HG03045 (cell line): ENCODE results near the gene CAMK4.

Experiments
- ATAC-seq: cut with Tn5 transposase; IDR thresholded peaks from one replicate; pipeline ENCODE4 v1.9.1; 2021; ENCODE audit warnings: mild to moderate bottlenecking, moderate library complexity; ENCODE audit not compliant: unreplicated experiment

The CAMK4 gene

GRCh38 chr5:111415053-111415452, 190.9 kb downstream of the CAMK4 start:
- no peak for ATAC-seq

DNA sequence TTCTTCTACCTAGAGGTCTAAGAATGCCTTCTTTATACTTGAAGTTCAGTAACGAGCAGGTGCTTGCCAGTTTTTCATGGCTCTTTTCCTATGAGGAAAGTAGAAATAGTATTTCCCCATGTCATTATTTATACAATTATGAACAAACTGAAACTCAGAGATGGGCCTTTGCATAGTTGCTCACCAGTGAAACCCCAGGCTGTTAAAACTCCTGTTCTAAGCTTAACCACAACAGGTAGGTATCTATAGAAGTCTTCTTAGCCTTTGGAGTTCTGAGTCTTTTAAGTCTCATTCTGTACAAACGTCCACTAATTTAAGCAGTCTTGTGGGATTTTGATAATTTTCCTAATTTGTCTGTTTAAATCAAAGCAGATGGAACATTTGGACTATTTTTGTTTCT, 198.1 kb downstream of the CAMK4 start:
- ATAC-seq: no peak

DNA sequence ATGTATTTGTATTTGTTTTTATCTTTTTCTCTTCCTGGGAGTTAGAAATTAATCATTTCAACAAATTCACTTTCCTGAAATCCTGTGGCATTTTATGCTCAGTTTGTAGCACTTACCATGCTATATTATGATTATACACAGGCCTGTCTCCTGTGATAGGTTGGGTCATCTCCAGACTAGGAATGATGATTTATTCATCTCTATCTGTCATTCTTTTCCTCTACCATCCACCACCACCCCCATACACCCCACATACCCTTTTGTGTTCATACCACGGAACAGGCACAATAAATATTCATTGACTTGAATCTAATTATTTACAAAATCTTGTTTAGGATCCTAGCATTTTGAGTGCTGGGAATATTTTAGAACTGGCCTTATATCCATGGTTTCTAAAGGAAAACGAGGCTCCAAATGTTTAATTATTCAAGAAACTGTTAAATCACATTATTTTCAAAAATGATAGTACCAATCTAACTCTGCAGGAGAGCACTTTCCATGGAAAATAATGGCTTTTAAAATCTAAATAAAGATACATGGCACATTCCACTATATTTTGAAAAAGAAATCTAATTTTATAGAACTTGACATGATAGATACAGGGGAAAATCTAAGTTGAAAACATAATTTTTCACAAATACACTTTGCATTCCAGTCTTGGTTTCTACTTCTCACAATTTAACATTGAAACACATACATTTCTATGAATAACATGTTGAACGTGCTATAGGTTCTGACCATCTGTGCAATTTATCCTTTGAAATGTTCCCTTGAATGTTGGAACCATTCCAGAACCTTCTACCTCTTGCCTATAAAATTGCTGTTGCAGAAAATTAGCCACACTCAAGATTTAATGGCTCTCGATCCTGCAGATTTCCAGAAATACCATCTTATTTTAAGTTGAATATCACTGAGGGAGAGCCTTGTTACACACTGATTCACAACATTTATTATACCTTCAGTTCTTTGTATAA, 198.8 kb downstream of the CAMK4 start:
- no peak for ATAC-seq

GRCh38 chr5:111425205-111425604, 201.0 kb downstream of the CAMK4 start:
- ATAC-seq: no peak

- ATAC-seq: no peak
Observed at GRCh38 chr5:111427762-111428161, 203.6 kb downstream of the CAMK4 start.

DNA sequence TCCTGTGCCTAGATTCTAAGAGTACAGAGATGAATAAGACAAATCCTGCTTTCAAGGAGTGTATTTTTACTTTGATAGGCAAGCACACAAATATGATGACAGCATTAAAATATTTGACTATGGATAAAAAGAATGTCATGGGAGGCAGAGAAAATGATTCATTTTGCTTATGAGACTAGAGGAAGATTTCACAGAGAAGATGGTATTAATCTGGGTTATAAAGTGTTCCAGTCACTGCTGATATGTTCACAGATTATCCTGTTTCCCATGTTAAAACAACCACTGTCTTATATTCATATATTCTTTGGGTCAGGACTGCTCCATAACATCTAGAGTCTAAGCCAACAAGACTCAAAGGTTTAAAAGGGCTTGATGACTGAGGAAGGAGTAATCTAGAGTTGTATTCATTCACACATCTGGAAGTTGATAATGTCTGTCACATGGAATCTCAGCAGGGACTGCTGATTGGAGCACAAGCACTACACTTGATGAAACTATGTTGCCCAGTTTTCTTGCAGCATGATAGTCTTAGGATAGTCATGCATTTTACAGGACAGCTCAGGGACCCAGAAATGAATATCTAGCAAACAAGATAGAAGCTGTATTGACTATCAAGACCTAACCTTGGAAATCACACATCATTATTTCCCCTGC, 208.8 kb downstream of the CAMK4 start:
- no peak for ATAC-seq

GRCh38 chr5:111434800-111435199, 210.6 kb downstream of the CAMK4 start:
- no peak for ATAC-seq

DNA sequence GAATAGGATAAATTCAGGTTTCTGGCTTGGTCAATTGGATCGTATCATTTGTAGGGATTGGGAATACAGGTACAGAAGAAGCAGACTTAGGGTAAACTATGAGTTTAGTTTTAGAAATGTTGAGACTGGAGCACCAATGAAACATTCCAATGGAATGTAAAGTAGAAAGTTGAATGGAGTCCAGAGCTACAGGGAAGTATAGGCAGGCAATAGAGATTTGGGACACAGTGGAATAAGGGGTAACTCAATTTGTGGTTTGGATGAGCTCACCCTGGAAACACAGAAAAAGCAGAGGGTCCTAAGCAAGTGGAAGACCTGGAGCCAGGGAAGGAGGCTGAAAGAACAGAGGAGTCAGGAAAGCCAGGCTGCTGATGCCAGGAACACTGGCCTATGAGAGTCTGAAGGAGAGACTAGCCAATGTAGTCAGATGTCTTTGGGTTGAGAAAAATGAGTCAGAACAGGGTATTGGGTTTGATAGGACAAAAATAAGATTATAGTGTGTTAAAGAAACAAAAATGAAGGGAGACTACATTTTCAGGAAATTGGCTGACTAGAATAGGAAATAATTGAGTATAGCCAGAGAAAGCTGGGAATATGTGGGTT, 215.4 kb downstream of the CAMK4 start:
- ATAC-seq: no peak

DNA sequence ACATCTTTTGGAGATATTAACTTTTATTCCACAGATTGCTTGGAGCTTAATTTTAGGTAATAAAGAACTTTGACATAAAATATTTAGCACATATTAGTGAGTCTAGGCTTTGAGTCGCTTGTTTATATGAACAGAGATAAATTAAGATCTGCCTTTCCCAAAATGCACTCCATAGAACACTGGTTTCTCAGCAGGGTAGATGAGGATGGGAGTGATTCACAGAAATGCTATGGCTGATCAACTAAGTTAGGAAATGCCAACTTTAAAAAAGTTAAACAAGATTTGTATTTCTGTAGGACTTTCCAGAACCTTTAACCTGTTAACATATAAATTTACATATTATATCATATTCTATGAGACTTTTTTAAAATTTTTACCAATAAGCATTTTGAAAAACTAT, 222.9 kb downstream of the CAMK4 start:
- ATAC-seq: no peak

DNA sequence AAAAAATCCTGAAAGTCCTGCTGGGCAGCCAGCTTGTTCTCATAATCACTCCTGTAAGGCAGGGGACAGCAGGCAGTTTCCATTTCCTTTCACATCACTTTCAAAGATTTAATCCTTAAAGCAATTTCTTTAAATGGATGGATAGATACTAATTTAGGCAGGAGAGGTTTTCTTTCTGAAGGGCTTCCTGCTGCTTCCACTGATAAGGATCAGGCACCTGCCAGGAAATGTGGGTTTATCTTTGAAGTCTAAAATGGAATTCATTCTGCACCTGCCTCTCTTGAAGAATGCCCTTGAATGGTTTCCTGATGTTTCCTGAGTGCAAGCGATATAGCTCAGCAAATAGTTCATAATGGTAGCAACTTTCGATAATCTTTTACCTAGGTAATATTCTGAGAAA, 223.6 kb downstream of the CAMK4 start:
- ATAC-seq: no peak

DNA sequence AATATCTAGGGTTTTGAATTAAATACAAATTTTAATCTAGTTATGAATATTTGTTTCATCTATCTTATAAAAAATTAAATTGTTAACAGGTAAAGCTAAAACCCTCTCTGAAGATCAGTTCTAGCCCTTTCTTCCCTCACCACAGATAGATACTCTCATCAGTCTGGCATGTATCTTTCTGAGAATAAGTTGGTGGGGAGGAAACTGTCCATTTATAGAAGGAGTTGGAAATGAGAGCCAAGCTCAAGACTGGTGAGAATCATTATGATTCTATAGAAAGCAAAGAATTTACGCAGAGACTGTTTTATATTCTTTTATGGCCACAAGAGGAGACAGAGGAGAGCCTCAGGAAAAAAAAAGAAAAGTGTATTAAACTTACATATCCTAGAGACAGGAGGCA, 229.1 kb downstream of the CAMK4 start:
- ATAC-seq: no peak

GRCh38 chr5:111453747-111454146, 229.6 kb downstream of the CAMK4 start:
- ATAC-seq: no peak

DNA sequence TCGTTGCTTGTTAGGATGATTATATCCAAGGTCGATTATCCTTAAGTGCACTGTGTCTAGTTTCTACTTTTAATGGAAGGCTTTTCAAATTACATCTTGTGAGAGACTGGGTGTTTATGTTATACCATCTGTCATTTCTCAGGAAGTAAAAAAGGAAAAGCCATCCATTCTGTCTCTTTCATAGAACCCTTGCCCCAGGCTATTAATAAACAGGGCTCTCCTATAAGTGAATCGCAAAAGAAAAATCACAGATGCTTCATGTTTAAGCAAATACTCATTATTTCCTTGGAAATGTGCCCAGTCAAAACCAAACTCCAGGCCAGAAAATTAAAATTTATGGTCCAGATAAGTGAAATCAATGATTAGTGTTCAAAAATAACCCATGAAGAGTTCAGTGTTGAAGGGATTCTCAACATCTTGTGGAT, 230.0 kb downstream of the CAMK4 start:
- ATAC-seq: no peak

GRCh38 chr5:111454776-111455175, 230.6 kb downstream of the CAMK4 start:
- no peak for ATAC-seq

DNA sequence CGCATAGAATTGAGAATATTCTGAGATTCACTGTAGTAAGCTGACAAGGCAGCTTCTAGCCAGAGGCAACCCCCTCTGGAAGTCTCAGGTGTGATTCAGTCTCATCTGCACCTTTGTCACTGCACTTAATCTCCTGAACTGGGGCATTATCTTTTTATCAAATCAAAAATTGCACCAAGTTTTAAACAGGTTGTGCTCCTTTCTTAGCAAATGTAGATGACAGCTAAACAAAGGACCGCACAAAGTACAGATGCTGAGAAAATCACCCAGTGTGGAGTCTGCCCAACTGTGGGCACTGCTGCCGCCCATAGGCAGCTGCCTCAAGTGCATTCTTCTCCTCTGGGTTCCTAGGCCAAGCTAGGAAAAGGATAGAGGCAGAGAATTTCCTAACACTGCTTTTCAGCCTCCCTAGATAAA, 237.1 kb downstream of the CAMK4 start:
- ATAC-seq: no peak

DNA sequence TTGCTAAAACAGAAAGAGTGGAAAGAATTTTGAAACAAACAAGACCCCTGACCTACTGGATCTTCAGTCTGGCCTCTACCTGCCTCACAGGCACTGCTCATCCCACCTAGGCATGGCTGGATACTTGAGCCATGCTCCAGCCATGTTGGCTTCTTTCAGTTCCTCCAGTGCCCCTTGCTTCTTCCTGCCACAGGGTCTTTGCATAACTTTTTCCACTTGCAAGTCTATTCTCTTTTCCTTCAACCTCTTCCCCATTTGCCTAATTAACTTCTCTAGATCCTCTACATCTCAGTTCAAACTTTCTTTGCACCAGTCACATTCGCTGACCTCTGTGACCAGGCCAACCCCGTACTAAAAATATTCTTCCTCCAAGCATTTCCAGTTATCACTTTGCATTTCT, 237.8 kb downstream of the CAMK4 start:
- no peak for ATAC-seq

GRCh38 chr5:111463311-111463710, 239.1 kb downstream of the CAMK4 start:
- ATAC-seq: no peak

- no peak for ATAC-seq
Observed at GRCh38 chr5:111469293-111469896, 245.2 kb downstream of the CAMK4 start.

GRCh38 chr5:111469903-111470302, 245.7 kb downstream of the CAMK4 start:
- ATAC-seq: no peak

- ATAC-seq: no peak
Observed at GRCh38 chr5:111472096-111472495, 247.9 kb downstream of the CAMK4 start.

DNA sequence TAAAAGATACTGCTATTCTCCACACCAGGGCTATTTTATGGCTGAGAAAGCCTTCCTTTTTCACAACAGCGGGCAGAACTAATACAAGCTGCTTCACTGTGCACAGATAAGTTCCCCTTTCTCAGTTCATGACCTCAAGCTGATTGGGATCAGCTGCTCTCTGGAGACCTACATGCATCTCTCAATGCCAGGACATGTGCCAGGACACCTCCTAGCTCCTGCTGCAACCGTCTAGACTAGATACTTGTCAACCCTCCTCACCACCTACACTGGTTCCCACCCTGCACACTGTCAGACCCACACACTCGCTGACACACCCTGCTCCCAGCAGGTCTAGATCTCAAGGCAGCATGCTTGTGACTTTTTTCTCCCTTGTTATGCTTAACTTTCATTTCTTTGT, 248.4 kb downstream of the CAMK4 start:
- no peak for ATAC-seq
